Astrocyte of the spinal cord (primary cell): ENCODE results near the gene RAB44.

ENCODE experiments used
- DNase-seq: peaks from one replicate; pipeline ENCODE4 v3.0.0; 2011; ENCODE audit warnings: low read depth, low spot score
- H3K4me3 ChIP-seq: 2 replicates; pipeline ENCODE4 v1.5.1; 2011; ENCODE audit warnings: low read depth, mild to moderate bottlenecking, low read length, moderate library complexity
- in situ Hi-C: cut with HindIII; loops from 2 replicates; pipeline ENCODE4 v1.10.0; 2017; ENCODE audit warnings: low sequenced_read_pairs
- TF ChIP-seq, protein P1 (sequence below): IDR thresholded peaks from 2 replicates; pipeline ENCODE4 v1.5.1; 2012; ENCODE audit warnings: low read depth, mild to moderate bottlenecking, low read length, inconsistent platforms

RAB44 gene

DNA sequence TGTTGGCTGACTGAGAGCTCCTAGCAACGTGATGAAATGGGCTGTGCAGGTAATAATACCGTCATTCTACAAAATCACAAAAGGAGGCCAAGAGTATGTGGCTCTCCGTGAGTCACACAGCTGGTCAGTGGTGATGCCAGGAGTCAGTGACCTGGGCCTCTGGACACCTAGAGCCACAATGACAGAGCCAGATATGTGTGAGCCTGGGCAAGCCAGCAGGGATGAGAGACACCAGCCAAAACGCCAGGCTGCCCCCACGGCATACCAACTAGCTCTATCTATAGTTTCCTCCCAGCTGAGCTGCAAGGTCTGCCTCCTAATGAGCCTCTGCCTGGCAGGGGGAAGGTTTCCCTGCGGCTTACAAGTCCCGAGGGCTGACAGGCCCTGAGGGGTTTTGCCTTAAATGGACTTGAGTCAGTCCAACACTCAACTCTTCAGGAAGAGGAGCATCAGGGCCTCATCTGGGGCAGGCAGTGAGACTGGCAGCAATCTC, 71.6 kb downstream of the RAB44 start:
- TF ChIP-seq, protein P1, sequence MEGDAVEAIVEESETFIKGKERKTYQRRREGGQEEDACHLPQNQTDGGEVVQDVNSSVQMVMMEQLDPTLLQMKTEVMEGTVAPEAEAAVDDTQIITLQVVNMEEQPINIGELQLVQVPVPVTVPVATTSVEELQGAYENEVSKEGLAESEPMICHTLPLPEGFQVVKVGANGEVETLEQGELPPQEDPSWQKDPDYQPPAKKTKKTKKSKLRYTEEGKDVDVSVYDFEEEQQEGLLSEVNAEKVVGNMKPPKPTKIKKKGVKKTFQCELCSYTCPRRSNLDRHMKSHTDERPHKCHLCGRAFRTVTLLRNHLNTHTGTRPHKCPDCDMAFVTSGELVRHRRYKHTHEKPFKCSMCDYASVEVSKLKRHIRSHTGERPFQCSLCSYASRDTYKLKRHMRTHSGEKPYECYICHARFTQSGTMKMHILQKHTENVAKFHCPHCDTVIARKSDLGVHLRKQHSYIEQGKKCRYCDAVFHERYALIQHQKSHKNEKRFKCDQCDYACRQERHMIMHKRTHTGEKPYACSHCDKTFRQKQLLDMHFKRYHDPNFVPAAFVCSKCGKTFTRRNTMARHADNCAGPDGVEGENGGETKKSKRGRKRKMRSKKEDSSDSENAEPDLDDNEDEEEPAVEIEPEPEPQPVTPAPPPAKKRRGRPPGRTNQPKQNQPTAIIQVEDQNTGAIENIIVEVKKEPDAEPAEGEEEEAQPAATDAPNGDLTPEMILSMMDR = no peak
- in situ Hi-C loops = no loop called here
- peak; percentile 36 for DNase-seq
- no peak overlapping the region for H3K4me3 ChIP-seq

- in situ Hi-C loops = no loop called here
- H3K4me3 ChIP-seq = no peak overlapping the region
- TF ChIP-seq, protein P1 = no peak
- peak; percentile 19 for DNase-seq
These were observed 72.3 kb downstream of the RAB44 start for GRCh38 chr6:36769676-36770499.

DNA sequence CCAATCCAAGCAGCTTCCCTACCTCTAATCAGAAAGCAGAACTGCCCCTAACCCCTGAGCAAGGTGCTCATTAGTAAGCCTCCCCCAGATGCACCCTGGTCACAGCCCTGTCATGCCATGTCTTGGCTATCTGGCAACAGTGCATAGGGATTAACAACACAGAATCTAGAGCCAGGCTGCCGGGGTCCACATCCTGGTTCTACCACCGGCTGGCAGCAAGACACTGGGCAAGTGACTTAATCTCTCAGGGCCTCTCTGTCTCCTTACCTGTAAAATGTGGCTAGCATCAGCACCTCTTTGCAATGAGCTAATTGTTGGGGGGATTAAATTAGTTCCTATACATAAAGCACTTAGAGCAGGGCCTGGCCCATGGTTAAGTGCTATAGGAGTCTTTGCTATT, 73.5 kb downstream of the RAB44 start:
- DNase-seq = no peak
- H3K4me3 ChIP-seq = no peak overlapping the region
- TF ChIP-seq, protein P1 = no peak
- in situ Hi-C loops = no loop called here

GRCh38 chr6:36772397-36772796, 74.8 kb downstream of the RAB44 start:
- TF ChIP-seq, protein P1 = no peak
- in situ Hi-C loops = no loop called here
- no peak for DNase-seq
- no peak overlapping the region for H3K4me3 ChIP-seq

GRCh38 chr6:36774331-36774730, 76.7 kb downstream of the RAB44 start:
- no peak for DNase-seq
- TF ChIP-seq, protein P1 = no peak
- H3K4me3 ChIP-seq = no peak overlapping the region
- in situ Hi-C loops = no loop called here

DNA sequence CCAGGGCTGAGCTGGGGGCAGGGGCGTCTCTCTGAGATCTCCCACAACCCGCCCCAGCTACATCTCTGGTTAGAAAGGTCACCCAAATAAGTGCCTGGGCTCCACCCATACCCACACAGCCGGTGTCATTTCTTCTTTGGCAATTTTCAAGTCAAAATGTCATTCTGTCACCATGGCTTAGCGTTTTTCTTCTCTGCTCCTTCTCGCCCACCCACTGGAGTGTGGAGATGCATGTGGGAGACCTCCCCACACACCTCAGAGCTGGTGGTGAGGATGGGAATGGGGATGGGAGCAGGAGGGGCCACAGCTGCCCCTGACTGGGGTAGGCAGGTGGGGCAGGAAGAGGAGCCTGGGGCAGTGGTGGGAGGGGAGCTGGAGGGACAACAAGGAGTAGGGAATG, 78.5 kb downstream of the RAB44 start:
- in situ Hi-C loops = no loop called here
- TF ChIP-seq, protein P1 = no peak
- H3K4me3 ChIP-seq = no peak overlapping the region
- no peak for DNase-seq
